ENCODE data around the gene ATRIP. TPM values are rescaled to one million over a fixed set of nuclear protein-coding genes. Genes with fewer than 3 reads are reported as not detected.

Gene ATRIP
- total and polyA plus RNA-seq, 2 of the 4 experiments (the other 2 are of a cell fraction), result 6.8 to 10.8 TPM

DNA sequence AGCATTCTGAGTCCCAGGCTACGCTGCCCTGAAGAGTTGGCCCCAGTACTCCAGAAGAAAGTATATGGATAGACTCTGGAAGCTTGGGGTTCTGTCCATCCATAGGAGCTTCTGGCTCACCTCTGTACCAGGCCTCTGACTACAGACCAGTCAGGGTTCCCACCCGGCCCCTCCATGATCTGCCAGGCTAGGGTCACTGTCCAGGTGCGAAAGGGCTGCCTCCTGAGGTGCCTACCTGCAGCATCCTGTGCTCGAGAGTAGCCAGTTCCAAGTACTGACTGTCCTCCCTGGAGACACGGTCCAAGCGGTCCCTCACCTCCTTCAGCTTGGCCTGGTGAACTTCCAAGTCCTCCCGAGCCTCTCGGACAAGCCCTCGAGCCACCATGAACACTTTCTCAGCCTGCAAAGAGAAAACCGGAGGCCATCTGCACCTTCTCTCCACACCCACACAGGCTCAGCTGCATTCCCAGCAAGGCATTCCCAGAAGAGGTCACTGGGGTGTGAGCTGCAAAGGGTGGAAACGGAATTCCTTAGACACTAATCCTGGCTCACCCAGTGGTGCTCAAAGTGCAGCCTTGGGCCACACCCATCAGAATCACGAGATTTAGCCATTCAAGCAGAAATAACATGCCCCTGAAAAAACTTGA lies 12.9 kb upstream of the ATRIP start:
- no peak overlapping the region for H2BK20ac ChIP-seq (ENCODE audit: low read depth, low read length)
- H3K9ac ChIP-seq (ENCODE audit: low read depth, low read length), result no peak overlapping the region
- no peak overlapping the region for H3K4me2 ChIP-seq (ENCODE audit: low read depth, low read length)
- dilution Hi-C loops (cut with HindIII; ENCODE audit: low sequenced_read_pairs, unreplicated experiment), result no loop called here
- no peak overlapping the region for H4K91ac ChIP-seq (ENCODE audit: insufficient read depth, low read depth, low read length)
- peaks cover 4% of the 10 kb centered on the region; the same call in 1 of the 2 replicates for H3K4me1 ChIP-seq (ENCODE audit: control insufficient read depth, insufficient read depth, low read length)
- H4K20me1 ChIP-seq (ENCODE audit: insufficient read depth, low read length), result no peaks in the 10 kb centered on the region; the same call in 1 of the 2 replicates
- ATAC-seq (ENCODE audit: low read depth) (no peak), DNase-seq (peak; percentile 26)
- peak overlapping the region; percentile 41; the same call in 1 of the 2 replicates for H2BK120ac ChIP-seq (ENCODE audit: low read depth, low read length)
- peaks cover under 1% of the 10 kb centered on the region; the same call in 1 of the 2 replicates for H3K9me1 ChIP-seq (ENCODE audit: insufficient read depth, low read length)
- no peak overlapping the region for H2BK15ac ChIP-seq (ENCODE audit: low read depth, low read length)
- in situ Hi-C loops (cut with MboI; ENCODE audit: low sequenced_read_pairs), result no loop called here
- H3K79me1 ChIP-seq (ENCODE audit: low read depth in 1 of 2, low read length in 2 of 2), result peaks cover 7 to 26% of the 10 kb centered on the region in 2 experiments
- no peak overlapping the region for H3K4me3 ChIP-seq (ENCODE audit: insufficient read depth, low read depth, low read length)
- H3K23ac ChIP-seq (ENCODE audit: low read depth, low read length), result no peak overlapping the region
- no peaks in the 10 kb centered on the region for H3K27me3 ChIP-seq (ENCODE audit: control insufficient read depth, insufficient read depth, low read length)
- no peak overlapping the region for H3K18ac ChIP-seq (ENCODE audit: low read depth, low read length)
- TF ChIP-seq BHLHE40 (IDR thresholded peaks at IDR 0.05; ENCODE audit: low read depth, low read length), result no peak
- no peak for TF ChIP-seq MAFK (IDR thresholded peaks at IDR 0.05; ENCODE audit: low read depth, low read length)
- TF ChIP-seq, protein P1, sequence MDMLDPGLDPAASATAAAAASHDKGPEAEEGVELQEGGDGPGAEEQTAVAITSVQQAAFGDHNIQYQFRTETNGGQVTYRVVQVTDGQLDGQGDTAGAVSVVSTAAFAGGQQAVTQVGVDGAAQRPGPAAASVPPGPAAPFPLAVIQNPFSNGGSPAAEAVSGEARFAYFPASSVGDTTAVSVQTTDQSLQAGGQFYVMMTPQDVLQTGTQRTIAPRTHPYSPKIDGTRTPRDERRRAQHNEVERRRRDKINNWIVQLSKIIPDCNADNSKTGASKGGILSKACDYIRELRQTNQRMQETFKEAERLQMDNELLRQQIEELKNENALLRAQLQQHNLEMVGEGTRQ (IDR thresholded peaks at IDR 0.05; ENCODE audit: low read depth, low read length), result no peak
- TF ChIP-seq RFX5 (IDR thresholded peaks at IDR 0.05; ENCODE audit: low read depth, low read length), result no peak
- ChIA-PET POLR2A (ENCODE audit: unreplicated experiment) (no interaction called here), CTCF (interaction anchor here (0.5 to 2.7 kb wide), 3 partner anchors 26 to 902 kb away, joined by 3 to 16 read pairs (median 3); no protein-coding TSS in a partner anchor)
- 95% methylated on average over 4 of the region's 12 CpGs; no CpG with 5 or more reads in 1 of the 2 experiments for WGBS, 2 experiments (ENCODE audit: extremely low coverage in 2 of 2, insufficient read length in 1 of 2)
- H2AK9ac ChIP-seq (replicated peaks; ENCODE audit: low read depth, low read length, poor library complexity), result no peak overlapping the region
- H3K36me3 ChIP-seq (ENCODE audit: control insufficient read depth, insufficient read depth, low read length), result peaks cover 18% of the 10 kb centered on the region
- BruUV-seq (replicated peaks), result no TSS peak
- no peak overlapping the region for H3K56ac ChIP-seq (ENCODE audit: extremely low read depth, insufficient read depth, low read length)
- H2AK5ac ChIP-seq (ENCODE audit: low read depth, low read length), result no peak overlapping the region
- no peak overlapping the region for H4K5ac ChIP-seq (ENCODE audit: low read depth, low read length)
- H3K27ac ChIP-seq (ENCODE audit: insufficient read depth, low read length), result no peak overlapping the region
- intact Hi-C loops (cut with micrococcal nuclease), result no loop called here
- H4K8ac ChIP-seq (ENCODE audit: low read depth in 2 of 2, low read length in 2 of 2), result no peak overlapping the region
- H3K14ac ChIP-seq (replicated peaks; ENCODE audit: low read depth, low read length), result no peak overlapping the region
- no peak overlapping the region for H3K4ac ChIP-seq (ENCODE audit: low read depth, low read length)
- H2AFZ ChIP-seq (replicated peaks; ENCODE audit: low read length, poor library complexity), result peak overlapping the region; percentile 37
- no peaks in the 10 kb centered on the region for H3K9me3 ChIP-seq (ENCODE audit: control insufficient read depth, insufficient read depth, low read length)
- H2BK5ac ChIP-seq (ENCODE audit: low read depth, low read length, poor library complexity, severe bottlenecking), result no peak overlapping the region

Measured in IMR-90 (cell line).